Activated CD4-positive, alpha-beta memory T cell treated with anti-CD3 and anti-CD28 coated beads, Interleukin-2, amount 10 ng/mL, durations not matched to agents 7 days and 5 days (primary cell): ENCODE data around the gene MXRA5. TPM values are rescaled to one million over a fixed set of nuclear protein-coding genes. Genes with fewer than 3 reads are reported as not detected.
"Not testable (repeated sequence)": the region's sequence is repeated elsewhere in the genome, so short reads cannot be mapped to it uniquely, and the experiment has no call there.

Experiments
- CTCF ChIA-PET: fragments of 350-600 bp; sonication (Branson Sonifier 250); formaldehyde crosslinking; loops from one replicate; lab custom pipeline; 2021; ENCODE audit warnings: antibody characterized with exemption, inconsistent platforms; lab: Charles Lee
- POLR2A ChIA-PET: fragments of 350-600 bp; sonication (Branson Sonifier 250); formaldehyde crosslinking; loops from one replicate; lab custom pipeline; 2021; ENCODE audit warnings: antibody characterized with exemption; lab: Charles Lee
- DNase-seq: peaks from one replicate; pipeline ENCODE4 v3.0.0-alpha.2; 2020
- H3K27ac Mint-ChIP-seq: one replicate; pipeline ENCODE4 v1.8.0; 2021; ENCODE audit warnings: mild to moderate bottlenecking, mixed read lengths
- H3K27me3 Mint-ChIP-seq: one replicate; pipeline ENCODE4 v1.8.0; 2021; ENCODE audit warnings: mixed read lengths
- H3K36me3 Mint-ChIP-seq: one replicate; pipeline ENCODE4 v1.8.0; 2021; ENCODE audit warnings: low read depth, mixed read lengths
- H3K4me1 Mint-ChIP-seq: one replicate; pipeline ENCODE4 v1.8.0; 2021; ENCODE audit warnings: mixed read lengths
- H3K4me3 Mint-ChIP-seq: one replicate; pipeline ENCODE4 v1.8.0; 2021; ENCODE audit warnings: mild to moderate bottlenecking, mixed read lengths
- H3K9me3 Mint-ChIP-seq: one replicate; pipeline ENCODE4 v1.8.0; 2021; ENCODE audit warnings: mixed read lengths
- total RNA-seq, 2 experiments: library from RNA; stranded (reverse); gene quantifications; one replicate each; pipeline ENCODE4 v1.2.3, GENCODE V29; 2021

MXRA5 gene
- total RNA-seq, 2 experiments from 2014 or later = not detected

DNA sequence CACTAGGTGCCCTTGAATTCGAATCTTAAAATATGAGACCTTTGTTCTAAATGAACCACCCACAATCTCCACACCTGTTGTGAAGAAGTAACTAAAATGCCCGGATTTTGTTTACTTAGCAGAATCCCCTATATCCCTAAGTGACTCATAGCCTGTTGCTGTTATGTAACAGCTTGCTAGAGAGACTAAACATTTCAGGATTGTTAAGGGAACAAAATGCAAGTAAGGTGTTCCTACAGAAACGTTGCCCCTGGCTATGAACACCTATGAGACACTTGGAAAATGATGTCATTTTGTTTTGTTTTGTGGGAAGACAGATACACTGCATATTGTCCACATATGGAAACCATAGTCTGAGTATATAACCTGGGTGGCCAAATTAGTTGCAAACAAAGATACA is 24.2 kb upstream of the MXRA5 start:
- H3K9me3 Mint-ChIP-seq = peaks cover 2% of the 10 kb centered on the region
- ChIA-PET POLR2A (no interaction called here), CTCF (no interaction called here)
- no peak for DNase-seq
- no peaks in the 10 kb centered on the region for H3K4me1 Mint-ChIP-seq
- H3K27ac Mint-ChIP-seq = no peak overlapping the region
- no peaks in the 10 kb centered on the region for H3K36me3 Mint-ChIP-seq
- H3K4me3 Mint-ChIP-seq = no peak overlapping the region
- H3K27me3 Mint-ChIP-seq = no peaks in the 10 kb centered on the region

DNA sequence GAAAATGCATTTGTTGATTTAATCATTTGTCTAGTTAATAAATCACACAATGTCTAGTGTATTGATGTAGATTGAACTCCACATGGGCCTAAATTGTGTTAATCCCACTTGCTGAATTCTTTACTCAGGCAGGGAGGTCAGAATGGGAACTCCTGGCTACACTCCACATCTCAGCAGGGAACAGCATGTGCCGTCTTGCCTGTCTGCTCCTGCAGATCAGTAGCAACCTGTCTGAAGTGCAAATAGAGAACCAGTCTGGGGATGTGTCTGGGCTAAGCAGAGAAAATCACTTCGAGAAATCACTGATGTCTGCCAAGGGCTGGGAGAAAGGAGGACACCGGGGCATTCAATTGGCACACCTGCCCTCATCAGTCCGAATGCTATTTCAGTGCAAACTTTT is 16.5 kb upstream of the MXRA5 start:
- no peaks in the 10 kb centered on the region for H3K27me3 Mint-ChIP-seq
- H3K4me1 Mint-ChIP-seq = no peaks in the 10 kb centered on the region
- ChIA-PET POLR2A (no interaction called here), CTCF (no interaction called here)
- no peak overlapping the region for H3K4me3 Mint-ChIP-seq
- no peak for DNase-seq
- no peaks in the 10 kb centered on the region for H3K36me3 Mint-ChIP-seq
- H3K9me3 Mint-ChIP-seq = no peaks in the 10 kb centered on the region
- H3K27ac Mint-ChIP-seq = no peak overlapping the region

DNA sequence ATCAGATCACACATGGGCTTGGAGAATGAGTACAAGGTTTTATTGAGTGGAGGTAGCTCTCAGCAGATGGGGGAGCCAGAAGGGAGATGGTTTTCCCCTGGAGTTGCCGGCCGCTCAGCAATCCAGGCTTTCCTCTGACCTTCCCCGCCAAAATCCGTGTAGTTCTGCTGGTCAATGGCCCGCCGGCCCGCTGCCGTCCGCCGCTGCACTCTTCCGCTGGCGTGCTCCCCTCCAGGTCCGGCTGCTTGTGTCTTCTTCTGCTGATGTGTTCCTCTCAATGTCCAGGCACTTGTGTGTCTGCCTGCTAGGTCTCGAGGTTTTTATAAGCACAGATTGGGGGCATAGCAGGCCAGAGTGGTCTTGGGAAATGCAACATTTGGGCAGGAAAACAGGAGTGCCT is 14.4 kb upstream of the MXRA5 start:
- H3K9me3 Mint-ChIP-seq = no peaks in the 10 kb centered on the region
- H3K36me3 Mint-ChIP-seq = no peaks in the 10 kb centered on the region
- POLR2A ChIA-PET = no interaction called here
- H3K4me1 Mint-ChIP-seq = no peaks in the 10 kb centered on the region
- DNase-seq = no peak
- no peak overlapping the region for H3K27ac Mint-ChIP-seq
- no peaks in the 10 kb centered on the region for H3K27me3 Mint-ChIP-seq
- no peak overlapping the region for H3K4me3 Mint-ChIP-seq
- CTCF ChIA-PET = no interaction called here

DNA sequence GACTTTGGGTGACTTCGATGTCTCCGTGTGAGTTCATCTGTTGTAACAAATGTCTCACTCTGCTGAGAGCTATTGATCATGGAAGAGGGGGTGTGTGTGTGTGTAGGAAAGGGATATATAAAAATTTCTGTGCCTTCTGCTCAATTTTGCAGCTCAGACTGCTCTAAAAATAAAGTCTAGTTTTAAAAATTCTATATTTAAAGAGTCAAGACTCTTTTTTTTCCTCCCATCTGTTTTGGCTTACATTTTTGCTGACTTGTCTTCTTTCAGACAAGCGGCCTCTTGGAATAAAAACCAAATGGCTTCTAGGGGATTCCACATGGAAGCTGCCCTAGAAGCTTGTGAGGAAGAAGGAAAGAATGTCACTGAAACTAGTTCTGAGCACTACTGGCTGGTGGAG is 6.3 kb upstream of the MXRA5 start:
- H3K9me3 Mint-ChIP-seq, CTCF ChIA-PET, H3K4me1 Mint-ChIP-seq, POLR2A ChIA-PET, DNase-seq, H3K36me3 Mint-ChIP-seq, H3K27me3 Mint-ChIP-seq, H3K27ac Mint-ChIP-seq, H3K4me3 Mint-ChIP-seq: not testable (repeated sequence)

DNA sequence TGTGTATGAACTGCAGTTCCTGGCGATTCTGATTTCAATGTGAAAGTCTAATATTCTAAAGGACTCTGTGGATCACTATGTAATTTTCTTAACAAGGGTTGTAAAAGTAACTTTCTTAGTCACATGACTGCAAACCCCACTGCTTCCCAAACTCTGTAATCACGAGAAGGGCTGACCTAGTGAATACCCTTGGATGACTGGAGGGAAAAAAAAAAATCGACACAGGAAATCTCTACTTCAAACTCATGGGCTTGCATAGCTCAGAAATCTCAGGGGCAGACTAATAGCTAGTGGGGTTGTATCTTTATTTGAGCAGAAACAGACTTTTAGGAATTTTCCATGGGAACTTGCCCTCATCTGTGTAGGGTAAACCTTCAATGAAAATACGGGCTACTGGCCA is 4.8 kb upstream of the MXRA5 start:
- Mint-ChIP-seq H3K27me3 (no peaks in the 10 kb centered on the region), H3K36me3 (no peaks in the 10 kb centered on the region), H3K4me1 (no peaks in the 10 kb centered on the region), H3K4me3 (no peak overlapping the region), H3K9me3 (peaks cover 2% of the 10 kb centered on the region), H3K27ac (no peak overlapping the region)
- DNase-seq = no peak
- POLR2A ChIA-PET = no interaction called here
- CTCF ChIA-PET = no interaction called here

DNA sequence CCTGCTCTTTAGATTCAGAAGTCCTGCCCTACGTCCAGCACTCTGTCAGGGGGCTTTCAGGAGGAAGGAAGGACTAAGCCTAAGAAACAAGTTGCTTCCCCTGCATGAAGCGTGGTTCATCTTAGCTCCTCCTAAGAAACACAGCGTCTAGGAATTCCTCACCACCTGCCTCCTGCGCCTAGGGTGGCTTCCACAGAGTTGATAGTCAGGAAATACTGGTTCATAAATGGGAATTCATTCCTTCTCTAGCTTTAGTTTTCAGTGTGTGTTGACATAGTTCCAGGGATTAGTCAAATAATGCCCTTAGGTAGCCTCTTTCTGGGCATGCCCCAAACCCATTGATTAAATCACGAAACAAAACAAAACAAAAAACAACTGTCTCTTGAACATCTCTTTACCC is 1.7 kb upstream of the MXRA5 start:
- ChIA-PET CTCF (no interaction called here), POLR2A (no interaction called here)
- peaks cover 2% of the 10 kb centered on the region for H3K9me3 Mint-ChIP-seq
- H3K4me1 Mint-ChIP-seq = no peaks in the 10 kb centered on the region
- no peak for DNase-seq
- no peak overlapping the region for H3K4me3 Mint-ChIP-seq
- H3K36me3 Mint-ChIP-seq = no peaks in the 10 kb centered on the region
- peaks cover 6% of the 10 kb centered on the region for H3K27me3 Mint-ChIP-seq
- H3K27ac Mint-ChIP-seq = no peak overlapping the region

DNA sequence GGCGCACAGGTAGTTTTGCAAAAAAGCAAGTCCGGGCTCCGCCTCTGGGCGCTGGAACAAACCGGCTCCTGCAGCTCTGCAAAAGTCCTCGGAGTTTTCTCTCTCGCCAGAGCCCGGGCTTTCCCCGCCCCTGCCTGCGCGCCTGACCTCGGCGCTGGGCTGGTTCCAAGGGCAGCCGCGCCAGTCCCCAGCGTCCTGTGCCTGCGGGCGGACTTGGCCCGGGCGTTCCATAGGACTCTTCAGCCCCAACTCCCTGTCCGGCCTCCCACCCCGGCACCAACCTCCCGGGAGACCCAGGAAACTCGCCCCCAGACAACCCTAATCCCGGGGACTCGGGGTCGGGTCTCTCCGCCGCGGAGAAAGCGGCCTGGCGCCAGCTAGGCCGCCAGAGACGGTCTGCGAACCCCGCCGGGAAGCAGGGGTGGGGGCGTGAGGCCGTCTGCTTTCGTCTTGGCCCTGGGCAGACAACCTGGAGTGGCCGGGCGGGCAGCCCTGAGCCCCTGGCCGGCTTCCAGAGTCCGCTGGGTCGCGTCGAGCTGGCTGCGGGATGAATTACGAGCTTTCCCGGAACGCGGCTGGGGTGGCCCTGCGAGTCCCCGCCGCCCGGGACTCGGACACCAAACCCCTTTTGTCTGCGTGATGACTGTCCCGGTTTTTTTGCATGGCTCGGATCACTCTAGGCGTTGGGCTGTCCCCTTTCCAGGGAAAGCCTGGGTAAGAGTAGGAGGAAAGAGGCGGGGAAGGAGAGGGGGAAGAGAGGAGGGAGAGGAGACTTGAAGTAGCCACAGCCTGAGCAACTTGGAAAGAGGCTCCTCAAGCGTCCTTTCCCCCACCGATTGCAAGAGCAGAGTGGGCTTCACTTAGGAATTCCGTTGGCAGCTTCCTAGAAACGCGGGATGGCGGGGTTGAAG is 916 bp downstream of the MXRA5 start:
- peaks cover 2% of the 10 kb centered on the region for H3K9me3 Mint-ChIP-seq
- H3K27me3 Mint-ChIP-seq = peaks cover 6% of the 10 kb centered on the region
- no peak for DNase-seq
- H3K36me3 Mint-ChIP-seq = no peaks in the 10 kb centered on the region
- CTCF ChIA-PET = no interaction called here
- H3K4me1 Mint-ChIP-seq = no peaks in the 10 kb centered on the region
- H3K27ac Mint-ChIP-seq = no peak overlapping the region
- POLR2A ChIA-PET = no interaction called here
- H3K4me3 Mint-ChIP-seq = no peak overlapping the region

DNA sequence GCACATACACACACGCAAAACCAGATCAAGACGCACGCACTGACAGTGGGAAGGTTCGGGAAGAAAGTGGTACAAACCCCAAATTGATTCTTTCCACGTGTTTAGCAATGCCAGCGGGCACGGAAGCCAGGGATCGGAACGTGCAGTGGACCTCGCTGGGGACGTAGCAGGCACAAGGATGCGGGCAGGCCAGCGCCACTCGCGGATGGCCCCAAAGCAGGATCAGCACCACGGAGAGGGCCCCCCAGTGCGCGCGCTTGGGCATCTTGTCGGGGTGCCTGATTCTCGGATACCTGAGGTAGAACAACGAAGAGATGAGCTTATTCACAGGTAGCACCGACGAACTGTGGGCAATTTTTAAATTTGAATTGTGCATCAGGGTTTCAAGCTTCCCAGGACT is 2.9 kb downstream of the MXRA5 start:
- POLR2A ChIA-PET, H3K4me1 Mint-ChIP-seq, H3K36me3 Mint-ChIP-seq, H3K9me3 Mint-ChIP-seq, H3K27me3 Mint-ChIP-seq, H3K4me3 Mint-ChIP-seq, DNase-seq, H3K27ac Mint-ChIP-seq, CTCF ChIA-PET: not testable (repeated sequence)

DNA sequence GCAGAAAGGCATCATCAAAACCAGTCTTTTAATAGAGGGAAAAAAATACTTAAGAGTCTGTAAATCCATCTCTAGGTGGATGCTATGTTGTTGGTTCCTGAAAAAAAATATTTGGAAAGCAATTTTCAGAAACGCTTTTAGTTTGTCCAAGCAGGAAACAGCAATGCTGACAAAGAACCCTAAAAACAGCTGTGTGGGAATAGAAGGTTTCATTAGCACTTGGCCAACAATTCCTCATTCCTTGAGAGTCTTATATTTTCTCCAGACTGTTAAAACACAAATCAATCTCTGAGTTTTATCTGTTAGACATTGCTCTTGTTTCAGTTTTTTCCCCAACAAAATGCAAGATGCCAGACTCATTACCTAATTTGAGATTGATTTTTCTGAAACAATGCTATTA is 6.4 kb downstream of the MXRA5 start:
- no peaks in the 10 kb centered on the region for H3K36me3 Mint-ChIP-seq
- H3K4me1 Mint-ChIP-seq = no peaks in the 10 kb centered on the region
- H3K27ac Mint-ChIP-seq = no peak overlapping the region
- H3K9me3 Mint-ChIP-seq = no peaks in the 10 kb centered on the region
- ChIA-PET CTCF (no interaction called here), POLR2A (no interaction called here)
- DNase-seq = no peak
- peaks cover 6% of the 10 kb centered on the region for H3K27me3 Mint-ChIP-seq
- no peak overlapping the region for H3K4me3 Mint-ChIP-seq

DNA sequence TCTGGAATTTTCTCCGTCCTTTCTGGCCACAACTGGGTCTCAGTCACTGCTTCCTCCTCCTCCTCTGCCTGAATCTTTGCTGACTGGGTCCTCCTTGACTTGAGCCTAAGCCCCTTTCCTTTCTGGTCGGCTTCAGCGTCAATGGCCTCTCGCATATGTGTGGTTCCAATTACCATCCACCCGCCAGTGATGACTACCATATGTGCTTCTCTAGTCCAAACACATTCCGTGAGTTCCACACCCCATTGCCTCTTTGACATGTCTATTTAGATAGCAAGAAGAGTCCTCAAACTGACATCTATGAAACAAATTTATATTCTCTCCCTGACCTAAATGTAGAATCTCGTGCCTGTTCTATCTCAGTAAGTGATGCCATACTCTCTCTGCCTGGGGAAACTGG is 19.8 kb downstream of the MXRA5 start:
- no peak for DNase-seq
- H3K36me3 Mint-ChIP-seq = no peaks in the 10 kb centered on the region
- no peak overlapping the region for H3K4me3 Mint-ChIP-seq
- no peaks in the 10 kb centered on the region for H3K27me3 Mint-ChIP-seq
- H3K27ac Mint-ChIP-seq = no peak overlapping the region
- H3K9me3 Mint-ChIP-seq = no peaks in the 10 kb centered on the region
- H3K4me1 Mint-ChIP-seq = no peaks in the 10 kb centered on the region
- POLR2A ChIA-PET = no interaction called here
- CTCF ChIA-PET = no interaction called here

DNA sequence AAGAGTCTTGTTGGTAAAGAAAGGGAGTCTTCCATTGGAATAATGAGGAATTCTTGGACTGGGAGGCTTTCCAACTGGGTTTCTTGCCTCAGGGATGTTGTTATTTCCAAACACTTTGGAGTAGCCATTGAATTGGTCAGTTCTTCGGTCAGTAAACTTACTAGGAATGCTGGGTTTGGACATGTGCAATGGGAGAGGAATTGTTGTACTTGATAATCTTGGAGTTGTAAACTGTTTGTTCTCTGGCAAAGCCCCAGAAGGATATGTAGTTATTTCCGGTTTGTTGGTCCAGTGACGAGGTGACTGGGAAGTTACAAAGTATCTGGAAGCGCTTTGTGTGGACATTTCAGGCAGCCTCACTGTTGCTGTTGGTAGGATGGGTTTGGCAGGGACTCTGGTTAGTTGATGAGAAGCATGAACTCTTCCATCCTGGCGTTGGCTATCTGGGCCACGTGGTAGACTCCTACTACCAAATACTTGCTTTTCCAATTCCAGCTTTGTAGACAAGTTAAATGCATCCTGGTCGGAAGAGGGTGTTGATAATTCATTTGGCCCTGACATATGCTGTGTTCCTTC is 25.9 kb downstream of the MXRA5 start:
- no peaks in the 10 kb centered on the region for H3K9me3 Mint-ChIP-seq
- H3K4me3 Mint-ChIP-seq = no peak overlapping the region
- DNase-seq = no peak
- H3K27ac Mint-ChIP-seq = no peak overlapping the region
- no peaks in the 10 kb centered on the region for H3K4me1 Mint-ChIP-seq
- H3K27me3 Mint-ChIP-seq = no peaks in the 10 kb centered on the region
- CTCF ChIA-PET = no interaction called here
- POLR2A ChIA-PET = no interaction called here
- H3K36me3 Mint-ChIP-seq = no peaks in the 10 kb centered on the region

DNA sequence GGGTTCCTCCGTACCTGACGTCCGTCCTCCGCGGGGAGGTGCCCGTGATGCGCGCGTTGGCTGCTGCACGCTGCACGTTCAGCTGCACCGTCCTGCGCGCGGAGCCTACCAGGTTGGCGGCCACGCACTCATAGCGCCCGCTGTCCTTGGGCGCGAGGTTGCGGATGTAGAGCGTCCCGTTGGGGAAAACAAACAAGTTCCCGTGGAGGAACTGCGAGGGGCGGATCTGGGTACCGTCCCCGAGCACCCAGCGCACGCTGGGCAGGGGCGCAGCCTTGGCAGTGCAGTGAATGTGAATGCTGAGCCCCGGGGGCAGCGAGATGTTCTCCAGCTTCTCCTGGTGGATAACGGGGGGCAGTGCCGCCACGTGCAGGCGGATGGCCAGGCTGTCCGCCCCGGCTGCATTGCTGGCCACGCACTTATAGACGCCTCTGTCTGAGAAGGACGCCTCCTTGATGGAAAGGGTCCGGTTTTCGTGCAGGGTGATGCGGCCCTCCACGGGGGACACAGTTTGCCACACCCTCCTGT is 29.2 kb downstream of the MXRA5 start:
- CTCF ChIA-PET = no interaction called here
- H3K27ac Mint-ChIP-seq = no peak overlapping the region
- H3K4me1 Mint-ChIP-seq = no peaks in the 10 kb centered on the region
- H3K27me3 Mint-ChIP-seq = no peaks in the 10 kb centered on the region
- DNase-seq = no peak
- no peaks in the 10 kb centered on the region for H3K9me3 Mint-ChIP-seq
- H3K36me3 Mint-ChIP-seq = no peaks in the 10 kb centered on the region
- POLR2A ChIA-PET = no interaction called here
- H3K4me3 Mint-ChIP-seq = no peak overlapping the region

DNA sequence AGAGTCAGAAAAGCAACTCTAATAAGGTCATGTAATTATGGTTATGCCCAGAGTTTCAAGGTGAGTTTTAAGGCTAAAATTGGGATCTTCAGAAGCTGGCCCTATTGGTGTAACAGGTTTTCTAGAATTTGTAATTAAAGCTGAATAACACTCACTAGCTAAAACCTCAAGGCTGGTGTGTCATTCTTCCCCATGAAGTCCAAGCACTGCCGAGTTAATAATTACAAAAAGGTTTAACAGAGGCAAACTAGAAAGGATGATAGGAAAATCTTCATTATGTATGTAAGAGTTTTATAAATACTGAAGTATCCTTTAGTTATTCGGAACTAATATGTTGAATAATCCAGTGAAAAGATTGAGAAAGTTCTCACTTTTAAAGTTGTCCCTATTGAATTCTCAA is 34.3 kb downstream of the MXRA5 start:
- no peaks in the 10 kb centered on the region for H3K4me1 Mint-ChIP-seq
- ChIA-PET POLR2A (no interaction called here), CTCF (no interaction called here)
- no peaks in the 10 kb centered on the region for H3K27me3 Mint-ChIP-seq
- H3K36me3 Mint-ChIP-seq = no peaks in the 10 kb centered on the region
- DNase-seq = no peak
- H3K27ac Mint-ChIP-seq = no peak overlapping the region
- H3K4me3 Mint-ChIP-seq = no peak overlapping the region
- no peaks in the 10 kb centered on the region for H3K9me3 Mint-ChIP-seq

DNA sequence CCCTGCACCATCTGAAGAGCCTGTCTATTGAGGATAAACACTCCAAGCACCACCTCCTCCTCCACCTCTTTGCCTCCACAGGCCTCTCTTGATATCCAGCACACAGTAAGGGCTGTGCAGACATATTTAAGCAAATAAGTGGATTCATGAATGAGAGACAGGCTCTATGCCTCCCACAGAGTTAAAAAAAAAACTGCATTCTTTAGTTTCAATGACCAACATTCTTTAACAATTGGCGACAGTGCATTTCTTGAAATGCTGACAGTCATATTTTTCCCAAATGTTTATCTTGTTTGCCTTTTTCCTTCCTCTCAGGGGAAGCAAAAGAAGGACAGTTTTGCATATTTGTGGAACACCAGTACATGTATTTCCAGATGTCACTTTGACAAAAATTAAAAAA is 38.6 kb downstream of the MXRA5 start:
- POLR2A ChIA-PET = no interaction called here
- DNase-seq = no peak
- no peaks in the 10 kb centered on the region for H3K4me1 Mint-ChIP-seq

More for the DNA sequence above, 38.6 kb downstream of the MXRA5 start:
- Mint-ChIP-seq H3K4me3 (no peak overlapping the region), H3K36me3 (no peaks in the 10 kb centered on the region), H3K27me3 (no peaks in the 10 kb centered on the region), H3K27ac (no peak overlapping the region), H3K9me3 (no peaks in the 10 kb centered on the region)
- CTCF ChIA-PET = no interaction called here
